Stimulated activated CD4-positive, alpha-beta T cell treated with anti-CD3 and anti-CD28 coated beads, Interleukin-12 subunit alpha, Interleukin-12 subunit beta, amount 100 ng/mL, for 24 hours (primary cell): Measurements from ENCODE around the gene PER1.

ENCODE experiments used
- DNase-seq, 2 experiments: peaks; one replicate each; pipeline ENCODE4 v3.0.0-alpha.2; 2020; ENCODE audit warnings: low read depth in 2 of 2

PER1 gene

DNA sequence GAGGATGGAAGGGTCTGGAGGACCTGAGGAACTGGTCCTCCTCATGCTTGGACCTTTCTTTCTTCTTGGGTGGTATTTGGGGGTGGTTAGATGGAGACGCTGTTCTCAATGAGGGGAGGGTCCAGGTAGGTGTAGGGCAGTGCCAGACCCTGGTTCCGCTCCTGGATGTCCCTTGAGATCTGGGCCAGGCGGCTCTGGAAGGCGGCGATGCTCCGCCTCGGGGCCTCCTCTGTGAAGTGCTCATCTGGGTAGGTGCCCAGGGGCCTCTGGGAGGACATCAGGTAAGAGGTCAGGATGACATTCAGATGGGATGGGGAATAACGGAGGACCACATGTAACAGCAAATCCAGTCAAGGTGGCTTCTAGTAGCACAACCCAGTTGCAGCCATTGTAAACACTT is 55.7 kb downstream of the PER1 start:
- no peak for DNase-seq

DNA sequence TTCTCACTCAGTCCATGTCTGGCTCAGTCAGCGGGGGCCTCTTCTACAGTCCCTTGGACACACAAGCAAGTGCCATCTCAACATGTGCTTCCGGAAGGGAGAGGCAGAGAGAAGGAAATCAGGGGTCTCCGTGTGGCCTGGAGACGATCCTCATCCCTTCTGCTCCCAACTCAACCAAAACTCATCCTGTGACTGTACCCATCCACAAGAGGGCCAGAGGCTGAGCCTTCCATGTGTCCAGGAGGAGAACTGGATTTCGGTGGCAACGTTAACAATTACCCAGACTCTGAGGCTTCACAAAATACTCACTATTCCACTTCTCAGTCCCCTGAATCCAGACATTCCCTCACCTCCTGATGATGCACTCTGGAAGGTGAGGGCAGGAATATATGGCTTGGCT is 56.8 kb downstream of the PER1 start:
- no peak for DNase-seq

DNA sequence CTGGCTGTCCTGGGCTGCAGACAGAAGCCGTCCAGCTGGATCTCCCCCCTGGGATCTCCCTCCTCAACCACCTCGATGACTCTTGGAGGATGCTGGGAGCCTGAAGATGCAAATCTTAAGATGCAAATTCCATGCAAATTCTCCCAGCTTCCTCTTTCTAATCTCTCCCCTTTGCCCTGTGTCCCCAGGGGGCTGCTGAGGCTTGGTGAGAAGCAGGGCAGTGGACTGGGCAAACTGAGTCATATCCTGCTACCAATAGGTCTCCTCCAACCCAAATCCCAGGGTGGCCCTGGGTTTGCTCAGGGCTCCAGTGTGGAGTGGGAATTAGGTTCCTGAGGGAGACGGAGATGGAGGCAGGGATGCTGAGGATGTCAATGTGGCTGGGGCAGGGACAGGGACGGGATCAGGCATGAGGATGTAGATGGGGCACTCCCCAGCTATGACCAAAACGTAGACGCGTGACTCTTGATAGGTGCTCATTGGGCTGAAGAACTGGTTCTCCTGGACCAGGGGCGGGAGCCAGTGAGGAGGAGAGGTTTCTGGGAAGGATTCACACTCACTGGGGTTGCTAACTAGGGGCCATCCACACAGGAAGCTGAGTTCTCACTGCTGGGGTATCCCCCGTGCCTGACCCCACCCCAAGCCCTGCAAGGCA is 61.0 kb downstream of the PER1 start:
- DNase-seq, result no peak
